ENCODE data around the gene CLEC18A.
A peak's percentile ranks its signal among the peaks of the same experiment; 100 is the strongest.

CLEC18A gene

GRCh38 chr16:69924041-69924775 is 26.9 kb upstream of the CLEC18A start:
- Histone ChIP-seq H3K4me1 (no peaks in the 10 kb centered on the region), H3K4me3 (no peak overlapping the region), H3K9me3 (no peaks in the 10 kb centered on the region), H3K27me3 (ENCODE audit: low read depth) (no peaks in the 10 kb centered on the region), H3K36me3 (replicated peaks) (no peaks in the 10 kb centered on the region)
- DNase-seq (ENCODE audit: low spot score in 2 of 2) = no peak
- in situ Hi-C loops (cut with MboI; ENCODE audit: low sequenced_read_pairs) = no loop called here

DNA sequence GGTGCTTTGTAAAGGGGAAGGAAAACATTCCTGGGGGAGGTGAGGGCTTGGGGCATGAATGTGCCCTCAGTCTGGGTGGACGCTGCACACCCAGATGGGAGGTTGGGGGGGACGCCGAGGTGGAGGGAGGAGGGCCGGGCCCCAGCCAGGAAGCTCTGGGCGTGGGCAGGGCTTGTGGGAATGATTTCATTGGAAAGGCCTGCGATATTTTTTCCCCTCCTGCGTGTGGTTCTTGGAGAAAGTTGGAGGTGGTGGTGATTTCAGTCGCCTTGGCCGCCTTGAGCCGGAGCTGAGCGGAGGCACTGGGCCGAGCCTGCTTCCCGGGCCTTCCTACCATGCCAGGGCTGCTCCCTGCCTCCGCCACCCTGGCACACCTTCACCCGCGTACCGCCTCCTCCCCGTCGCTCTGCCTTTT is 26.4 kb upstream of the CLEC18A start:
- peaks cover 4% of the 10 kb centered on the region; the same call in 1 of the 2 replicates for H3K36me3 ChIP-seq (replicated peaks)

DNA sequence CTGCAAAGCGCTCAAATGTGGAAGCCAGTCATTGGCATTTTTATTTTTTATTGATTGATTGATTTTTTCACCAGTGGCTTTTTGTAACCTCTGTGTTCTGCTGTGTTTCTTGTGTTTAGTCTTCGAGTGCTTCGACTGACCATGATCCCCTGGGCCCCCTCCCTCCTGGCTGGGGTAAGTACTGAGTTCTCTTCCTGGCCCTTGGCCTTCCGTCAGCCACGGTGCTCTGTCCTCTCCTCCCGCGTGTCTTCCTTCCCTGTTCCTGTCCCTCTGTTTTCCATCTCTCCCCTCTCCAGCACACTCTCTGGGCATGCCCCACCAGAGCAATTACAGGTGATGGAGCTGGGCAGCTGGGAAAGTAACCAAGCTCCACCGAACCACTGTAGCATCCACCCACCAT is 25.8 kb upstream of the CLEC18A start:
- Histone ChIP-seq H3K27me3 (ENCODE audit: low read depth) (no peaks in the 10 kb centered on the region), H3K4me3 (no peak overlapping the region), H3K36me3 (replicated peaks) (peaks cover 7% of the 10 kb centered on the region; the same call in 1 of the 2 replicates), H3K4me1 (no peaks in the 10 kb centered on the region), H3K9me3 (no peaks in the 10 kb centered on the region)
- no peak for DNase-seq (ENCODE audit: low spot score in 2 of 2)
- in situ Hi-C loops (cut with MboI; ENCODE audit: low sequenced_read_pairs) = loop anchor here (25.0 kb wide), 1 partner anchor 138 kb away; no protein-coding TSS in a partner anchor

More for the DNA sequence above, 26.4 kb upstream of the CLEC18A start:
- DNase-seq (ENCODE audit: low spot score in 2 of 2) = no peak
- Histone ChIP-seq H3K4me1 (no peaks in the 10 kb centered on the region), H3K4me3 (no peak overlapping the region), H3K27me3 (ENCODE audit: low read depth) (no peaks in the 10 kb centered on the region), H3K9me3 (no peaks in the 10 kb centered on the region)
- in situ Hi-C loops (cut with MboI; ENCODE audit: low sequenced_read_pairs) = loop anchor here (25.0 kb wide), 1 partner anchor 137 kb away; no protein-coding TSS in a partner anchor

GRCh38 chr16:69926241-69926640 is 24.9 kb upstream of the CLEC18A start:
- DNase-seq (ENCODE audit: low spot score in 2 of 2) = no peak
- Histone ChIP-seq H3K27me3 (ENCODE audit: low read depth) (no peaks in the 10 kb centered on the region), H3K4me3 (no peak overlapping the region), H3K4me1 (no peaks in the 10 kb centered on the region), H3K9me3 (no peaks in the 10 kb centered on the region), H3K36me3 (replicated peaks) (peaks cover 7% of the 10 kb centered on the region; the same call in 1 of the 2 replicates)
- in situ Hi-C loops (cut with MboI; ENCODE audit: low sequenced_read_pairs) = loop anchor here (25.0 kb wide), 1 partner anchor 139 kb away; no protein-coding TSS in a partner anchor

DNA sequence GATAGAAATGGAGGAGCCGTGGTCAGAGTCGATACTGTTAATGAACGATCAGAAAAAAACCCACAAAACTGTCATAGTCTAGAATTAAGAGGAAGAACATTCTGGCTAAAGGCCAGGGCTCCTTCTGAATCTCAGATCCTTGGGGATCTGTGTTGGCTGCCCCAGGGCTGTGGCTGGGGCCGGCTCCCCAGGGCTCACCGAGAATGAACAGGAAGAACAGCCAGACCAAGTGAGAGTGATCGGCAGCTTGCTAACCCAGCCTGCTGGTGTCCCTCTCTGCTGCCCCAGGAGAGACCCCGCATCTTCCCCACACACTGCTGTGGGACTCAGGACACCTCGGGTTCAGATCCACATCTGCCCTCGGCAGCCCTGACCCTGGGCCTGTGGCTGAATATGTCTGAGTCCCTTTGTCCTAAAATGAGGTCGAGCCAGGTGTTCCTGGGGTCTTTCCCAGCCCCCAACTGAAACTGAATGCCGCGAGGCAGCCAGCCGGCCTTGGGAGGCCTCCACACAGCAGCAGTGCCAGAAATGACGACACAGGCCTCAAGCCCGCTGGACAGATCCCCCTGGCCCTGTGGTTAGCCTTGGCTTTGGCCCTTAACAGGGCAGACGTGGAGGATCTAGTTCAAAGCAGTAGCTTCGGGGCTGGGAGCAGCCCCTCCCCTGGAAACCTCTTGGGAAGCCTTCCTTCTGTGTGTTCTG is 23.9 kb upstream of the CLEC18A start:
- no peaks in the 10 kb centered on the region for H3K9me3 ChIP-seq
- no peak overlapping the region for H3K4me3 ChIP-seq
- no peaks in the 10 kb centered on the region for H3K4me1 ChIP-seq
- H3K27me3 ChIP-seq (ENCODE audit: low read depth) = no peaks in the 10 kb centered on the region
- no peak for DNase-seq (ENCODE audit: low spot score in 2 of 2)
- peaks cover 7% of the 10 kb centered on the region; the same call in 1 of the 2 replicates for H3K36me3 ChIP-seq (replicated peaks)
- in situ Hi-C loops (cut with MboI; ENCODE audit: low sequenced_read_pairs) = loop anchor here (25.0 kb wide), 1 partner anchor 140 kb away; no protein-coding TSS in a partner anchor

- in situ Hi-C loops (cut with MboI; ENCODE audit: low sequenced_read_pairs) = loop anchor here (25.0 kb wide), 1 partner anchor 142 kb away; no protein-coding TSS in a partner anchor
- H3K27me3 ChIP-seq (ENCODE audit: low read depth) = no peaks in the 10 kb centered on the region
- H3K36me3 ChIP-seq (replicated peaks) = peaks cover 7% of the 10 kb centered on the region; the same call in 1 of the 2 replicates
- no peaks in the 10 kb centered on the region for H3K9me3 ChIP-seq
- DNase-seq (ENCODE audit: low spot score in 2 of 2) = no peak
- no peak overlapping the region for H3K4me3 ChIP-seq
- H3K4me1 ChIP-seq = no peaks in the 10 kb centered on the region
Observed at GRCh38 chr16:69928856-69929400, 22.2 kb upstream of the CLEC18A start.

DNA sequence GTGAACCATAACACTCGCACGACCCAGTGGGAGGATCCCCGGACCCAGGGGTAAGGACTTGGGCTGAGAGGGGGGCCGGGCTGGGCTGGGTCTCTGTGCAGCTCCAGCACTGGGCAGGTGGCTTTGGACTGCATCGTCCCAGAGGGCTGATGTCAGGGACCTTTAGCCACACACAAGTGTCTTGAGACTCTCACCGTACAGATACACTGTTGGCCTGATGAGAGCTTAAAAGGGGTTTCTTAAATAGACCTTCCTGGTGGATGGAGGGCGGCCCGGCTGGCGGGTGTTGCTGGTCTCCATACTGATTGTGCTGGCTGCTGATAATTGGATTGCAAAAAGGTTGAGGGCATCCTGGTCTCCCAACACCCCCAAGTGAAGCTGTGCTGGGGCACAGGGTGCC is 21.7 kb upstream of the CLEC18A start:
- Histone ChIP-seq H3K27me3 (ENCODE audit: low read depth) (no peaks in the 10 kb centered on the region), H3K4me3 (no peak overlapping the region), H3K9me3 (no peaks in the 10 kb centered on the region), H3K4me1 (no peaks in the 10 kb centered on the region), H3K36me3 (replicated peaks) (peaks cover 7% of the 10 kb centered on the region; the same call in 1 of the 2 replicates)
- in situ Hi-C loops (cut with MboI; ENCODE audit: low sequenced_read_pairs) = loop anchor here (25.0 kb wide), 1 partner anchor 142 kb away; no protein-coding TSS in a partner anchor
- DNase-seq (ENCODE audit: low spot score in 2 of 2) = no peak

DNA sequence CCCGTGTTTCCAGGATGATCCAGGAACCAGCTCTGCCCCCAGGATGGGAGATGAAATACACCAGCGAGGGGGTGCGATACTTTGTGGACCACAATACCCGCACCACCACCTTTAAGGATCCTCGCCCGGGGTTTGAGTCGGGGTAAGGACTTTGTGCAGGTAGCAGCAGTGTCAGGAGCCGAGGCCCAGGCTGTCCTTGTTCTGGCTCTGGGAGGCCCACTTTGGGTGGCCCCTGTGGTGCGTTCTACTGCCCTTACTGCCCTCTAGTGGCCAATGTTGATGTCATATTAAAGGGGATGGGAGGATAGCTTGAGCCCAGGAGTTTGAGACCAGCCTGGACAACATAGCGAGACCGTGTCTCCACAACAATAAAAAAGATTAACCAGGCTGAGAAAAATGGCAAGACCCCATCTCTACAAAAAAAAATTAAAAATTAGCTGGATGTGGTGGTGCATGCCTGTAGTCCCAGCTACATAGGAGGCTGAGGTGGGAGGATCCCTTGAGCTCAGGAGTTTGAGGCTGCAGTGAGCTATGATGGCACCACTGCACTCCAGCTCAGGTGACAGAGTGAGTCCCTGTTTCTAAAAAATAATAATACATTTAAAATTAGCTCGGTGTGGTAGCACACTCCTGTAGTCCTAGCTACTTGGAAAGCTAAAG is 20.9 kb upstream of the CLEC18A start:
- in situ Hi-C loops (cut with MboI; ENCODE audit: low sequenced_read_pairs) = loop anchor here (25.0 kb wide), 1 partner anchor 143 kb away; no protein-coding TSS in a partner anchor

DNA sequence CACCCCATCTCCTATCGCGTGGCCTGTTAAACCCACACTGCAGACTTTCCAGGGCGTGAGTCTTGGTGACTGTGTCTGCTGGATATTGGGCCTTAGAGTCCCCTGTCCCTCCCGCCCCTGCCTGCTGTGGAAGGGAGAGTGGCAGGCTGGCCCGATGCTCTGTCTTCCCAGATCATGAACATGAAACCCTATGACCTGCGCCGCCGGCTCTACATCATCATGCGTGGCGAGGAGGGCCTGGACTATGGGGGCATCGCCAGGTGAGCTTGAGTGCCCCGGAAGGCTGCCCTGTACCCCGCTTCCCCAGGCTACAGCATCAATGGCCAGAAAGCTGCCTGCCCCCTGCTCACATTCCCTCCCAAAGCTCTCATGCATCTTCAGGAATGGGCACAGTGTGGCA is 19.5 kb upstream of the CLEC18A start:
- Histone ChIP-seq H3K4me1 (no peaks in the 10 kb centered on the region), H3K36me3 (replicated peaks) (peaks cover 10% of the 10 kb centered on the region), H3K9me3 (no peaks in the 10 kb centered on the region), H3K27me3 (ENCODE audit: low read depth) (no peaks in the 10 kb centered on the region), H3K4me3 (no peak overlapping the region)
- DNase-seq (ENCODE audit: low spot score in 2 of 2) = no peak
- in situ Hi-C loops (cut with MboI; ENCODE audit: low sequenced_read_pairs) = loop anchor here (25.0 kb wide), 1 partner anchor 144 kb away; no protein-coding TSS in a partner anchor

More for the DNA sequence above, 20.9 kb upstream of the CLEC18A start:
- Histone ChIP-seq H3K9me3 (no peaks in the 10 kb centered on the region), H3K4me3 (no peak overlapping the region), H3K4me1 (no peaks in the 10 kb centered on the region), H3K27me3 (ENCODE audit: low read depth) (no peaks in the 10 kb centered on the region), H3K36me3 (replicated peaks) (peaks cover 7% of the 10 kb centered on the region; the same call in 1 of the 2 replicates)
- peak; percentile 20 to 79 for DNase-seq (ENCODE audit: low spot score in 2 of 2)

GRCh38 chr16:69932228-69932627 is 18.9 kb upstream of the CLEC18A start:
- Histone ChIP-seq H3K4me3 (no peak overlapping the region), H3K9me3 (no peaks in the 10 kb centered on the region), H3K36me3 (replicated peaks) (peaks cover 10% of the 10 kb centered on the region), H3K4me1 (no peaks in the 10 kb centered on the region), H3K27me3 (ENCODE audit: low read depth) (no peaks in the 10 kb centered on the region)
- in situ Hi-C loops (cut with MboI; ENCODE audit: low sequenced_read_pairs) = loop anchor here (25.0 kb wide), 1 partner anchor 145 kb away; no protein-coding TSS in a partner anchor
- no peak for DNase-seq (ENCODE audit: low spot score in 2 of 2)

GRCh38 chr16:69932691-69933392 is 18.3 kb upstream of the CLEC18A start:
- no peak for DNase-seq (ENCODE audit: low spot score in 2 of 2)
- H3K4me1 ChIP-seq = no peaks in the 10 kb centered on the region
- H3K9me3 ChIP-seq = no peaks in the 10 kb centered on the region
- peaks cover 10% of the 10 kb centered on the region for H3K36me3 ChIP-seq (replicated peaks)
- H3K4me3 ChIP-seq = no peak overlapping the region
- no peaks in the 10 kb centered on the region for H3K27me3 ChIP-seq (ENCODE audit: low read depth)
- in situ Hi-C loops (cut with MboI; ENCODE audit: low sequenced_read_pairs) = loop anchor here (25.0 kb wide), 1 partner anchor 146 kb away; no protein-coding TSS in a partner anchor

DNA sequence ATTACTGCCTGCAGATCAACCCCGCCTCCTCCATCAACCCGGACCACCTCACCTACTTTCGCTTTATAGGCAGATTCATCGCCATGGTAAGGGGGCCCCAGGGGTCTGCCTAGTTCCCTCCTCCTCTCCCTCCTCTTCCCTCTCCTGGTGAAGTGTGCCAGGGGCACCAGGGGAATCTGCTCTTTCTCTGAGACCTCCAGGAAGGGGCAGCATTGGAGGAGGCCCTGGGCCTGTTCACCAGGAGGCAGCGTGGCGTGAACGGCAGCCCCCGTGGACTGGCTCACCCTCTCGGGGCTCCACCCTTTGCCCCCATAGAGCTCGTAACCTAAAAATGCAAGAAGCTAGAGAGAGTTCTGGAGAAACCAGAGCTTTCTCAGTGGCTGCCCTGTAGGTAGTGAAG is 17.1 kb upstream of the CLEC18A start:
- in situ Hi-C loops (cut with MboI; ENCODE audit: low sequenced_read_pairs) = loop anchor here (25.0 kb wide), 1 partner anchor 147 kb away; no protein-coding TSS in a partner anchor
- DNase-seq (ENCODE audit: low spot score in 2 of 2) = no peak
- no peaks in the 10 kb centered on the region for H3K4me1 ChIP-seq
- no peaks in the 10 kb centered on the region for H3K9me3 ChIP-seq
- peaks cover 10% of the 10 kb centered on the region for H3K36me3 ChIP-seq (replicated peaks)
- no peak overlapping the region for H3K4me3 ChIP-seq
- H3K27me3 ChIP-seq (ENCODE audit: low read depth) = no peaks in the 10 kb centered on the region

Data from HAP-1 (cell line).